ENCODE data around the gene TGFBR2. TPM values are rescaled to one million over a fixed set of nuclear protein-coding genes. Genes with fewer than 3 reads are reported as not detected.

TGFBR2 gene
- total RNA-seq, 4 donors from 2014 or later: 120 to 418 (median 218) TPM

GRCh38 chr3:30692498-30693130, 86.2 kb downstream of the TGFBR2 start:
- intact Hi-C loops (cut with DNase I): loop anchor here (10.0 kb wide), 1 partner anchor 578 kb away; no protein-coding TSS in a partner anchor
- Histone ChIP-seq H3K27ac (no peak overlapping the region), H3K36me3 (no peaks in the 10 kb centered on the region), H3K4me3 (replicated peaks in 1 of 3) (no peak overlapping the region), H3K27me3 (no peaks in the 10 kb centered on the region), H3K4me1 (peaks cover 38 to 57% of the 10 kb centered on the region in 2 donors), H3K9me3 (no peaks in the 10 kb centered on the region)
- TF ChIP-seq POLR2A (IDR thresholded peaks at IDR 0.05): no peak
- TF ChIP-seq, protein P1, sequence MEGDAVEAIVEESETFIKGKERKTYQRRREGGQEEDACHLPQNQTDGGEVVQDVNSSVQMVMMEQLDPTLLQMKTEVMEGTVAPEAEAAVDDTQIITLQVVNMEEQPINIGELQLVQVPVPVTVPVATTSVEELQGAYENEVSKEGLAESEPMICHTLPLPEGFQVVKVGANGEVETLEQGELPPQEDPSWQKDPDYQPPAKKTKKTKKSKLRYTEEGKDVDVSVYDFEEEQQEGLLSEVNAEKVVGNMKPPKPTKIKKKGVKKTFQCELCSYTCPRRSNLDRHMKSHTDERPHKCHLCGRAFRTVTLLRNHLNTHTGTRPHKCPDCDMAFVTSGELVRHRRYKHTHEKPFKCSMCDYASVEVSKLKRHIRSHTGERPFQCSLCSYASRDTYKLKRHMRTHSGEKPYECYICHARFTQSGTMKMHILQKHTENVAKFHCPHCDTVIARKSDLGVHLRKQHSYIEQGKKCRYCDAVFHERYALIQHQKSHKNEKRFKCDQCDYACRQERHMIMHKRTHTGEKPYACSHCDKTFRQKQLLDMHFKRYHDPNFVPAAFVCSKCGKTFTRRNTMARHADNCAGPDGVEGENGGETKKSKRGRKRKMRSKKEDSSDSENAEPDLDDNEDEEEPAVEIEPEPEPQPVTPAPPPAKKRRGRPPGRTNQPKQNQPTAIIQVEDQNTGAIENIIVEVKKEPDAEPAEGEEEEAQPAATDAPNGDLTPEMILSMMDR (IDR thresholded peaks at IDR 0.05): no peak
- DNase-seq: no peak
- 45 to 48% methylated on average over 3 of the region's 3 CpGs for WGBS, 2 donors

- Histone ChIP-seq H3K27me3 (no peaks in the 10 kb centered on the region), H3K9me3 (no peaks in the 10 kb centered on the region), H3K36me3 (no peaks in the 10 kb centered on the region), H3K27ac (no peak overlapping the region), H3K4me1 (peaks cover 34 to 48% of the 10 kb centered on the region in 2 donors), H3K4me3 (replicated peaks in 1 of 3) (no peak overlapping the region)
- TF ChIP-seq POLR2A (IDR thresholded peaks at IDR 0.05): no peak
- TF ChIP-seq, protein P1 (IDR thresholded peaks at IDR 0.05): peak; percentile 42 to 90 (median 81)
- peak; percentile 41 to 43 for DNase-seq
- 8 to 9% methylated on average over 2 of the region's 2 CpGs for WGBS, 2 donors
- intact Hi-C loops (cut with DNase I): loop anchor here (10.0 kb wide), 1 partner anchor 579 kb away; no protein-coding TSS in a partner anchor
These were observed 87.2 kb downstream of the TGFBR2 start for GRCh38 chr3:30693470-30694120.

- Histone ChIP-seq H3K4me3 (replicated peaks in 1 of 3) (no peak overlapping the region), H3K4me1 (peaks cover 29 to 42% of the 10 kb centered on the region in 2 donors), H3K36me3 (no peaks in the 10 kb centered on the region), H3K27ac (no peak overlapping the region), H3K27me3 (no peaks in the 10 kb centered on the region), H3K9me3 (no peaks in the 10 kb centered on the region)
- TF ChIP-seq, protein P1 (IDR thresholded peaks at IDR 0.05): no peak
- TF ChIP-seq POLR2A (IDR thresholded peaks at IDR 0.05): no peak
- WGBS, 2 donors: 71 to 73% methylated on average over 3 of the region's 3 CpGs
- intact Hi-C loops (cut with DNase I): loop anchor here (10.0 kb wide), 1 partner anchor 579 kb away; no protein-coding TSS in a partner anchor
- DNase-seq: no peak
These were observed 87.7 kb downstream of the TGFBR2 start for GRCh38 chr3:30694148-30694547.

GRCh38 chr3:30694668-30695067, 88.3 kb downstream of the TGFBR2 start:
- Histone ChIP-seq H3K27me3 (no peaks in the 10 kb centered on the region), H3K27ac (no peak overlapping the region), H3K4me3 (replicated peaks in 1 of 3) (no peak overlapping the region), H3K9me3 (no peaks in the 10 kb centered on the region), H3K36me3 (no peaks in the 10 kb centered on the region), H3K4me1 (peaks cover 23 to 37% of the 10 kb centered on the region in 2 donors)
- 91 to 99% methylated on average over 3 of the region's 3 CpGs for WGBS, 2 donors
- intact Hi-C loops (cut with DNase I): loop anchor here (10.0 kb wide), 1 partner anchor 580 kb away; no protein-coding TSS in a partner anchor
- no peak for DNase-seq
- TF ChIP-seq POLR2A (IDR thresholded peaks at IDR 0.05): no peak
- TF ChIP-seq, protein P1 (IDR thresholded peaks at IDR 0.05): no peak
